H9 (cell line): ENCODE measurements around the gene MAPK12. TPM values are rescaled to one million over a fixed set of nuclear protein-coding genes. Genes with fewer than 3 reads are reported as not detected.

Experiments
- DNase-seq: peaks from one replicate; pipeline ENCODE4 v3.0.0-alpha.2; 2017
- H2AFZ ChIP-seq: one replicate; pipeline ENCODE4 v1.6.1; 2013; ENCODE audit warnings: mild to moderate bottlenecking, low read length, control low read depth, moderate library complexity
- H2AK5ac ChIP-seq: 2 replicates; pipeline ENCODE4 v1.6.1; 2013; ENCODE audit warnings: low read length, control low read depth, mixed read lengths; ENCODE audit not compliant: insufficient read length
- H2BK120ac ChIP-seq: one replicate; pipeline ENCODE4 v1.6.1; 2013; ENCODE audit warnings: low read depth, mild to moderate bottlenecking, low read length, control low read depth, inconsistent platforms; ENCODE audit not compliant: poor library complexity, severe bottlenecking
- H2BK12ac ChIP-seq: 2 replicates; pipeline ENCODE4 v1.6.1; 2013; ENCODE audit warnings: low read length, control low read depth, mixed read lengths, low read depth; ENCODE audit not compliant: insufficient read length
- H2BK15ac ChIP-seq: 2 replicates; pipeline ENCODE4 v1.6.1; 2013; ENCODE audit warnings: low read depth, low read length, control low read depth
- H2BK20ac ChIP-seq: one replicate; pipeline ENCODE4 v1.6.1; 2013; ENCODE audit warnings: low read depth, mild to moderate bottlenecking, low read length, control low read depth, inconsistent platforms; ENCODE audit not compliant: poor library complexity, severe bottlenecking
- H2BK5ac ChIP-seq: 2 replicates; pipeline ENCODE4 v1.6.1; 2013; ENCODE audit warnings: low read length, control low read depth, mixed read lengths; ENCODE audit not compliant: insufficient read length
- H3K14ac ChIP-seq: 2 replicates; pipeline ENCODE4 v1.6.1; 2013; ENCODE audit warnings: low read length, control low read depth; ENCODE audit not compliant: insufficient read depth
- H3K18ac ChIP-seq: 2 replicates; pipeline ENCODE4 v1.6.1; 2013; ENCODE audit warnings: low read depth, mild to moderate bottlenecking, mixed read lengths, low read length, control low read depth; ENCODE audit not compliant: insufficient read length
- H3K23ac ChIP-seq: 2 replicates; pipeline ENCODE4 v1.6.1; 2013; ENCODE audit warnings: low read length, control low read depth, mixed read lengths, low read depth; ENCODE audit not compliant: insufficient read length
- H3K23me2 ChIP-seq: 2 replicates; pipeline ENCODE4 v1.6.1; 2013; ENCODE audit warnings: low read depth, mild to moderate bottlenecking, mixed read lengths, low read length, control low read depth; ENCODE audit not compliant: insufficient read length, poor library complexity, severe bottlenecking
- H3K27ac ChIP-seq: 2 replicates; pipeline ENCODE4 v1.5.1; 2013; ENCODE audit warnings: low read length, control low read depth, mixed read lengths, low read depth; ENCODE audit not compliant: insufficient read length
- H3K27me3 ChIP-seq: 2 replicates; pipeline ENCODE4 v1.6.1; 2013; ENCODE audit warnings: low read length, control low read depth, inconsistent platforms; ENCODE audit not compliant: insufficient read depth
- H3K4ac ChIP-seq: 2 replicates; pipeline ENCODE4 v1.6.1; 2013; ENCODE audit warnings: low read depth, mild to moderate bottlenecking, control low read depth, inconsistent platforms, low read length, moderate library complexity
- H3K4me1 ChIP-seq: 2 replicates; pipeline ENCODE4 v1.6.1; 2013; ENCODE audit warnings: low read length, control low read depth, inconsistent platforms; ENCODE audit not compliant: insufficient read depth
- H3K4me2 ChIP-seq: 2 replicates; pipeline ENCODE4 v1.6.1; 2013; ENCODE audit warnings: low read length, control low read depth, mixed read lengths; ENCODE audit not compliant: insufficient read length, insufficient read depth
- H3K56ac ChIP-seq: 2 replicates; pipeline ENCODE4 v1.6.1; 2013; ENCODE audit warnings: low read depth, mild to moderate bottlenecking, mixed read lengths, low read length, control low read depth; ENCODE audit not compliant: insufficient read length
- H3K79me1 ChIP-seq: 2 replicates; pipeline ENCODE4 v1.6.1; 2013; ENCODE audit warnings: low read depth, mild to moderate bottlenecking, moderate library complexity, low read length, control low read depth, inconsistent platforms; ENCODE audit not compliant: insufficient read depth, poor library complexity, severe bottlenecking
- H3K79me2 ChIP-seq: 2 replicates; pipeline ENCODE4 v1.6.1; 2013; ENCODE audit warnings: low read length, control low read depth, inconsistent platforms; ENCODE audit not compliant: insufficient read depth
- H3K9ac ChIP-seq: 2 replicates; pipeline ENCODE4 v1.6.1; 2013; ENCODE audit warnings: low read length, control low read depth, mixed read lengths; ENCODE audit not compliant: insufficient read length; ENCODE audit errors: extremely low read depth
- H3K9me3 ChIP-seq: one replicate; pipeline ENCODE4 v1.6.1; 2013; ENCODE audit warnings: low read depth, low read length, inconsistent platforms; ENCODE audit not compliant: control insufficient read depth
- H3T11ph ChIP-seq: one replicate; pipeline ENCODE4 v1.6.1; 2013; ENCODE audit warnings: mild to moderate bottlenecking, low read length, control low read depth, inconsistent platforms
- H4K20me1 ChIP-seq: one replicate; pipeline ENCODE4 v1.6.1; 2013; ENCODE audit not compliant: control insufficient read depth, insufficient read length, insufficient read depth
- H4K5ac ChIP-seq: 2 replicates; pipeline ENCODE4 v1.6.1; 2013; ENCODE audit warnings: low read depth, mild to moderate bottlenecking, mixed read lengths, low read length, control low read depth; ENCODE audit not compliant: insufficient read length
- H4K8ac ChIP-seq: replicated peaks from 2 replicates; pipeline ENCODE4 v1.6.1; 2013; ENCODE audit warnings: low read length, control low read depth, mixed read lengths, low read depth; ENCODE audit not compliant: insufficient read length
- H4K91ac ChIP-seq: 2 replicates; pipeline ENCODE4 v1.6.1; 2013; ENCODE audit warnings: low read depth, mild to moderate bottlenecking, moderate library complexity, mixed read lengths, low read length, control low read depth; ENCODE audit not compliant: insufficient read length
- H3K27ac Mint-ChIP-seq, 3 experiments: 2 replicates in 2 of 3; 3 replicates in 1 of 3; pipeline ENCODE4 v1.8.0; 2020 to 2021; ENCODE audit warnings: mixed read lengths in 3 of 3, mild to moderate bottlenecking in 1 of 3, moderate library complexity in 1 of 3
- H3K27me3 Mint-ChIP-seq: 2 replicates; pipeline ENCODE4 v1.8.0; 2021; ENCODE audit warnings: low read depth, mild to moderate bottlenecking, moderate library complexity, mixed read lengths
- H3K36me3 Mint-ChIP-seq, 3 experiments: 2 replicates in 2 of 3; 3 replicates in 1 of 3; pipeline ENCODE4 v1.8.0; 2020 to 2021; ENCODE audit warnings: low read depth in 3 of 3, mixed read lengths in 3 of 3; ENCODE audit not compliant: insufficient read depth in 1 of 3
- H3K4me1 Mint-ChIP-seq, 2 experiments: 2 replicates each; pipeline ENCODE4 v1.8.0; 2020; ENCODE audit warnings: mixed read lengths in 2 of 2
- H3K4me3 Mint-ChIP-seq, 2 experiments: 2 replicates in 1 of 2; 3 replicates in 1 of 2; pipeline ENCODE4 v1.8.0; 2020 to 2021; ENCODE audit warnings: mild to moderate bottlenecking in 2 of 2, mixed read lengths in 2 of 2, moderate library complexity in 1 of 2
- H3K9me3 Mint-ChIP-seq, 2 experiments: 2 replicates in 1 of 2; 3 replicates in 1 of 2; pipeline ENCODE4 v1.8.0; 2020; ENCODE audit warnings: mild to moderate bottlenecking in 2 of 2, mixed read lengths in 2 of 2, moderate library complexity in 1 of 2
- CTCF ChIP-seq: fragments of 200-600 bp; sonication (generic); conservative IDR thresholded peaks from 3 replicates; pipeline ENCODE4 v1.8.0; 2021; ENCODE audit warnings: antibody characterized with exemption, mild to moderate bottlenecking
- WGBS: extraction: QIAGEN DNeasy Blood & Tissue Kit; methylation state at CpG from one replicate; pipeline ENCODE4 v1.1.7; 2013; ENCODE audit warnings: missing lambda C conversion rate, low lambda C conversion rate, mixed read lengths; ENCODE audit not compliant: insufficient read length; ENCODE audit errors: extremely low coverage; 5-methylcytosine and 5-hydroxymethylcytosine counted together
- total RNA-seq: library from RNA; stranded (reverse); gene quantifications from 2 replicates; pipeline ENCODE4 v1.2.1, GENCODE V29; 2021

The MAPK12 gene
- total RNA-seq, 1 experiment from 2014 or later, result 31.3 TPM

- Histone ChIP-seq H3K4ac (no peak overlapping the region), H3K9ac (no peak overlapping the region), H2BK15ac (no peak overlapping the region), H3T11ph (no peak overlapping the region), H3K14ac (no peak overlapping the region), H3K56ac (no peak overlapping the region), H4K8ac (no peak overlapping the region), H4K20me1 (no peaks in the 10 kb centered on the region), H3K23me2 (peaks cover 3% of the 10 kb centered on the region), H3K4me2 (no peak overlapping the region), H3K18ac (no peak overlapping the region), H2AFZ (no peak overlapping the region), H4K91ac (no peak overlapping the region), H4K5ac (no peak overlapping the region), H3K9me3 (no peaks in the 10 kb centered on the region), H2BK12ac (no peak overlapping the region), H3K79me1 (no peaks in the 10 kb centered on the region), H2BK5ac (no peak overlapping the region), H3K4me1 (no peaks in the 10 kb centered on the region), H2AK5ac (no peak overlapping the region), H2BK120ac (no peak overlapping the region), H3K27me3 (no peaks in the 10 kb centered on the region), H3K79me2 (no peaks in the 10 kb centered on the region), H3K27ac (no peak overlapping the region), H3K23ac (no peak overlapping the region), H2BK20ac (no peak overlapping the region)
- WGBS, result no CpG with 5 or more reads among the region's 30 CpGs
- H3K4me3 Mint-ChIP-seq, result no peak overlapping the region
- TF ChIP-seq CTCF, result no peak
- H3K36me3 Mint-ChIP-seq, result peaks cover 20 to 48% (median 47%) of the 10 kb centered on the region in 3 experiments
- no peaks in the 10 kb centered on the region for H3K27me3 Mint-ChIP-seq
- H3K4me1 Mint-ChIP-seq, result no peaks in the 10 kb centered on the region
- H3K9me3 Mint-ChIP-seq, result no peaks in the 10 kb centered on the region; a peak in 1 of 5 replicates
- H3K27ac Mint-ChIP-seq, result no peak overlapping the region
- DNase-seq, result no peak
Observed at GRCh38 chr22:50283821-50284220, 22.3 kb upstream of the MAPK12 start.
